ENCODE results near the gene PODXL. TPM values are rescaled to one million over a fixed set of nuclear protein-coding genes. Genes with fewer than 3 reads are reported as not detected.

The PODXL gene
- total and polyA plus RNA-seq, 2 donors (not counting 3 experiments of a cell fraction or from before 2014, with no cell fraction given) = 86.4 to 156 TPM

- no peak overlapping the region for H3K4me2 ChIP-seq (ENCODE audit: insufficient read depth, low read length)
- no peak overlapping the region for H2AFZ ChIP-seq (ENCODE audit: low read depth, low read length)
- peak; percentile 76 for DNase-seq (ENCODE audit: low read depth, low spot score)
- H3K27ac ChIP-seq (ENCODE audit: insufficient read depth, low read depth, low read length) = no peak overlapping the region
- peaks cover 18% of the 10 kb centered on the region for H3K4me1 ChIP-seq (ENCODE audit: control insufficient read depth, extremely low read depth, insufficient read depth, low read length)
- peaks cover 12 to 34% of the 10 kb centered on the region in 2 experiments for H3K36me3 ChIP-seq (ENCODE audit: control insufficient read depth in 2 of 2, extremely low read depth in 1 of 2, insufficient read depth in 2 of 2, low read length in 2 of 2)
- FAIRE-seq = peak; percentile 87
- no peak for TF ChIP-seq FOS (IDR thresholded peaks at IDR 0.05; ENCODE audit: borderline replicate concordance, insufficient read depth, low read length)
- TF ChIP-seq, protein P1, sequence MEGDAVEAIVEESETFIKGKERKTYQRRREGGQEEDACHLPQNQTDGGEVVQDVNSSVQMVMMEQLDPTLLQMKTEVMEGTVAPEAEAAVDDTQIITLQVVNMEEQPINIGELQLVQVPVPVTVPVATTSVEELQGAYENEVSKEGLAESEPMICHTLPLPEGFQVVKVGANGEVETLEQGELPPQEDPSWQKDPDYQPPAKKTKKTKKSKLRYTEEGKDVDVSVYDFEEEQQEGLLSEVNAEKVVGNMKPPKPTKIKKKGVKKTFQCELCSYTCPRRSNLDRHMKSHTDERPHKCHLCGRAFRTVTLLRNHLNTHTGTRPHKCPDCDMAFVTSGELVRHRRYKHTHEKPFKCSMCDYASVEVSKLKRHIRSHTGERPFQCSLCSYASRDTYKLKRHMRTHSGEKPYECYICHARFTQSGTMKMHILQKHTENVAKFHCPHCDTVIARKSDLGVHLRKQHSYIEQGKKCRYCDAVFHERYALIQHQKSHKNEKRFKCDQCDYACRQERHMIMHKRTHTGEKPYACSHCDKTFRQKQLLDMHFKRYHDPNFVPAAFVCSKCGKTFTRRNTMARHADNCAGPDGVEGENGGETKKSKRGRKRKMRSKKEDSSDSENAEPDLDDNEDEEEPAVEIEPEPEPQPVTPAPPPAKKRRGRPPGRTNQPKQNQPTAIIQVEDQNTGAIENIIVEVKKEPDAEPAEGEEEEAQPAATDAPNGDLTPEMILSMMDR (IDR thresholded peaks at IDR 0.05; ENCODE audit: extremely low read depth in 1 of 2, insufficient read depth in 1 of 2, low read depth in 1 of 2, low read length in 2 of 2) = peak; percentile 87 to 90
- no peak for TF ChIP-seq EZH2 (IDR thresholded peaks at IDR 0.05; ENCODE audit: borderline replicate concordance, low read depth, low read length, severe bottlenecking)
- H3K27me3 ChIP-seq (ENCODE audit: control insufficient read depth in 2 of 2, insufficient read depth in 2 of 2, low read length in 2 of 2) = no peaks in the 10 kb centered on the region
- H3K79me2 ChIP-seq (ENCODE audit: control insufficient read depth, insufficient read depth, low read length) = peaks cover 25% of the 10 kb centered on the region
- dilution Hi-C loops (cut with MboI; ENCODE audit: extremely low pct_ligation_motif_present, low sequenced_read_pairs) = no loop called here
- H4K20me1 ChIP-seq (replicated peaks; ENCODE audit: control insufficient read depth, extremely low read depth, insufficient read depth, low read length) = no peaks in the 10 kb centered on the region
- POLR2A ChIA-PET = no interaction called here
- intact Hi-C loops (cut with micrococcal nuclease) = loop anchor here (1.0 kb wide), 3 partner anchors 33 to 147 kb away; no protein-coding TSS in a partner anchor
- H3K9me3 ChIP-seq (replicated peaks; ENCODE audit: control insufficient read depth, insufficient read depth, low read length) = no peaks in the 10 kb centered on the region
- no TSS peak for BruUV-seq (replicated peaks)
- CTCF ChIA-PET = interaction anchor here (0.9 to 8.4 kb wide), 10 partner anchors 14 to 181 kb away, joined by 3 to 79 read pairs (median 5); no protein-coding TSS in a partner anchor
- no peak overlapping the region for H3K9ac ChIP-seq (replicated peaks; ENCODE audit: extremely low read depth, insufficient read depth, low read length)
- no peaks in the 10 kb centered on the region for H3K9me1 ChIP-seq (replicated peaks; ENCODE audit: control insufficient read depth, extremely low read depth, insufficient read depth, low read length)
- H3K4me3 ChIP-seq (replicated peaks in 1 of 3; ENCODE audit: insufficient read depth in 1 of 3, low read depth in 1 of 3, low read length in 3 of 3) = no peak overlapping the region
These were observed 48.7 kb downstream of the PODXL start for GRCh38 chr7:131507592-131508331.

GRCh38 chr7:131506597-131506996 lies 49.8 kb downstream of the PODXL start:
- intact Hi-C loops (cut with micrococcal nuclease) = no loop called here
- CTCF ChIA-PET = interaction anchor here (1.3 to 8.4 kb wide), 3 partner anchors 38 to 150 kb away, joined by 4 to 79 read pairs (median 29); no protein-coding TSS in a partner anchor

More at GRCh38 chr7:131506597-131506996, 49.8 kb downstream of the PODXL start:
- no peak for FAIRE-seq
- H3K4me2 ChIP-seq (ENCODE audit: insufficient read depth, low read length) = no peak overlapping the region
- H3K4me3 ChIP-seq (replicated peaks in 1 of 3; ENCODE audit: insufficient read depth in 1 of 3, low read depth in 1 of 3, low read length in 3 of 3) = no peak overlapping the region
- no peaks in the 10 kb centered on the region for H3K27me3 ChIP-seq (ENCODE audit: control insufficient read depth in 2 of 2, insufficient read depth in 2 of 2, low read length in 2 of 2)
- no peak overlapping the region for H2AFZ ChIP-seq (ENCODE audit: low read depth, low read length)
- peaks cover 8% of the 10 kb centered on the region for H3K4me1 ChIP-seq (ENCODE audit: control insufficient read depth, extremely low read depth, insufficient read depth, low read length)
- POLR2A ChIA-PET = no interaction called here
- H4K20me1 ChIP-seq (replicated peaks; ENCODE audit: control insufficient read depth, extremely low read depth, insufficient read depth, low read length) = no peaks in the 10 kb centered on the region
- TF ChIP-seq, protein P2, sequence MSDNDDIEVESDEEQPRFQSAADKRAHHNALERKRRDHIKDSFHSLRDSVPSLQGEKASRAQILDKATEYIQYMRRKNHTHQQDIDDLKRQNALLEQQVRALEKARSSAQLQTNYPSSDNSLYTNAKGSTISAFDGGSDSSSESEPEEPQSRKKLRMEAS (IDR thresholded peaks at IDR 0.05; ENCODE audit: insufficient read depth, insufficient read length) = no peak
- TF ChIP-seq JUN (IDR thresholded peaks at IDR 0.05; ENCODE audit: borderline replicate concordance, insufficient read depth, insufficient read length, low read depth) = no peak
- TF ChIP-seq POLR2A (IDR thresholded peaks at IDR 0.05; ENCODE audit: low read depth, low read length) = no peak
- TF ChIP-seq MYC (IDR thresholded peaks at IDR 0.05; ENCODE audit: low read depth, low read length) = no peak
- H3K9me3 ChIP-seq (replicated peaks; ENCODE audit: control insufficient read depth, insufficient read depth, low read length) = no peaks in the 10 kb centered on the region
- no peak for DNase-seq (ENCODE audit: low read depth, low spot score)
- no peak overlapping the region for H3K27ac ChIP-seq (ENCODE audit: insufficient read depth, low read depth, low read length)
- H3K9ac ChIP-seq (replicated peaks; ENCODE audit: extremely low read depth, insufficient read depth, low read length) = no peak overlapping the region
- dilution Hi-C loops (cut with MboI; ENCODE audit: extremely low pct_ligation_motif_present, low sequenced_read_pairs) = no loop called here
- H3K36me3 ChIP-seq (ENCODE audit: control insufficient read depth in 2 of 2, extremely low read depth in 1 of 2, insufficient read depth in 2 of 2, low read length in 2 of 2) = peaks cover 12 to 34% of the 10 kb centered on the region in 2 experiments
- BruUV-seq (replicated peaks) = no TSS peak
- no peaks in the 10 kb centered on the region for H3K9me1 ChIP-seq (replicated peaks; ENCODE audit: control insufficient read depth, extremely low read depth, insufficient read depth, low read length)
- peaks cover 18% of the 10 kb centered on the region for H3K79me2 ChIP-seq (ENCODE audit: control insufficient read depth, insufficient read depth, low read length)

Measured in endothelial cell of umbilical vein (primary cell).